SK-N-SH (cell line): Measurements from ENCODE around the gene SMC1A. TPM values are rescaled to one million over a fixed set of nuclear protein-coding genes. Genes with fewer than 3 reads are reported as not detected.

ENCODE experiments used
- CTCF ChIA-PET: fragments of 300-600, 350-600 bp; formaldehyde crosslinking; extraction: SDS; loops from one replicate; lab custom pipeline; 2021; lab: Yijun Ruan, JAX
- POLR2A ChIA-PET: fragments of 350-600 bp; sonication (Branson Sonifier 250); formaldehyde crosslinking; extraction: SDS; loops from one replicate; lab custom pipeline; 2020; ENCODE audit warnings: antibody characterized with exemption, inconsistent platforms; lab: Yijun Ruan, JAX
- DNase-seq: peaks from one replicate; pipeline ENCODE4 v3.0.0; 2012
- H2AFZ ChIP-seq: fragments of 200-600 bp; sonication (generic); 2 replicates; pipeline ENCODE4 v1.8.1; 2016; ENCODE audit warnings: antibody characterized with exemption, mild to moderate bottlenecking, low read depth
- H3F3A ChIP-seq: fragments of 200-600 bp; sonication (generic); replicated peaks from 2 replicates; pipeline ENCODE3; 2016; ENCODE audit warnings: antibody characterized with exemption, mild to moderate bottlenecking; ENCODE audit not compliant: insufficient read depth
- H3K27ac ChIP-seq, 2 experiments: fragments of 200-500 bp in 1 of 2; fragments of 200-600 bp in 1 of 2; sonication (Bioruptor generic) in 1 of 2; sonication (generic), shearing (Covaris generic) in 1 of 2; 2 replicates each; pipeline versions ENCODE4 v1.5.1 to v1.6.1; 2014 to 2016; ENCODE audit warnings: low read depth in 2 of 2, inconsistent platforms in 1 of 2, low read length in 1 of 2, mild to moderate bottlenecking in 1 of 2, mixed read lengths in 1 of 2
- H3K27me3 ChIP-seq: fragments of 200-600 bp; sonication (generic), shearing (Covaris generic); 2 replicates; pipeline ENCODE4 v1.6.1; 2016; ENCODE audit warnings: mixed run types; ENCODE audit not compliant: insufficient read depth
- H3K36me3 ChIP-seq, 2 experiments: fragments of 200-500 bp in 1 of 2; fragments of 200-600 bp in 1 of 2; sonication (Bioruptor generic) in 1 of 2; sonication (generic) in 1 of 2; replicated peaks in 1 of 2; 2 replicates each; pipeline versions ENCODE3 to v1.5.1; 2014 to 2016; ENCODE audit warnings: low read length in 1 of 2, mild to moderate bottlenecking in 1 of 2; ENCODE audit not compliant: insufficient read depth in 2 of 2, control insufficient read depth in 1 of 2
- H3K4me1 ChIP-seq, 2 experiments: fragments of 200-500 bp in 1 of 2; fragments of 200-600 bp in 1 of 2; sonication (Bioruptor generic) in 1 of 2; sonication (generic), shearing (Covaris generic) in 1 of 2; 2 replicates each; pipeline versions ENCODE4 v1.5.1 to v1.6.1; 2014 to 2016; ENCODE audit warnings: low read depth in 1 of 2, low read length in 1 of 2, mixed run types in 1 of 2; ENCODE audit not compliant: insufficient read depth in 2 of 2, control insufficient read depth in 1 of 2
- H3K4me2 ChIP-seq: fragments of 200-600 bp; sonication (generic), shearing (Covaris generic); 2 replicates; pipeline ENCODE4 v1.6.1; 2017; ENCODE audit warnings: mixed run types
- H3K4me3 ChIP-seq, 2 experiments: fragments of 200-500 bp in 1 of 2; fragments of 200-600 bp in 1 of 2; sonication (Bioruptor generic) in 1 of 2; sonication (generic), shearing (Covaris generic) in 1 of 2; 2 replicates each; pipeline versions ENCODE4 v1.5.1 to v1.8.1; 2014 to 2016; ENCODE audit warnings: low read depth in 2 of 2, inconsistent platforms in 1 of 2, low read length in 1 of 2, mild to moderate bottlenecking in 1 of 2, mixed read lengths in 1 of 2, moderate library complexity in 1 of 2
- H3K79me2 ChIP-seq: fragments of 200-600 bp; sonication (generic); 2 replicates; pipeline ENCODE4 v1.8.1; 2017; ENCODE audit warnings: mild to moderate bottlenecking; ENCODE audit not compliant: insufficient read depth
- H3K9ac ChIP-seq: fragments of 200-600 bp; sonication (generic); 2 replicates; pipeline ENCODE4 v1.6.1; 2017; ENCODE audit warnings: mixed run types
- H3K9me2 ChIP-seq: fragments of 200-600 bp; sonication (generic); 2 replicates; pipeline ENCODE4 v1.6.1; 2017; ENCODE audit warnings: mixed run types
- H3K9me3 ChIP-seq: fragments of 200-600 bp; sonication (generic); 2 replicates; pipeline ENCODE4 v1.6.1; 2017; ENCODE audit warnings: mixed run types, mild to moderate bottlenecking, moderate library complexity
- H4K20me1 ChIP-seq: fragments of 200-600 bp; sonication (generic); 2 replicates; pipeline ENCODE4 v1.6.1; 2017; ENCODE audit warnings: mild to moderate bottlenecking, mixed run types; ENCODE audit not compliant: insufficient read depth
- ELF1 ChIP-seq: IDR thresholded peaks from 2 replicates; pipeline ENCODE4 v1.4.0; 2012
- EP300 ChIP-seq, 2 experiments: IDR thresholded peaks; 2 replicates each; pipeline versions ENCODE4 v1.4.0 to v1.6.1; 2012; ENCODE audit warnings: borderline replicate concordance in 1 of 2, low read depth in 1 of 2, low read length in 1 of 2
- FOXJ3 ChIP-seq: sonication (generic); formaldehyde crosslinking; IDR thresholded peaks from 2 replicates; pipeline ENCODE4 v1.5.1; 2020; ENCODE audit warnings: mild to moderate bottlenecking, missing genetic modification reagents
- GABPA ChIP-seq: IDR thresholded peaks from 2 replicates; pipeline ENCODE4 v1.4.0; 2012; ENCODE audit warnings: low read depth, mild to moderate bottlenecking
- GATA2 ChIP-seq: sonication (generic); formaldehyde crosslinking; IDR thresholded peaks from 2 replicates; pipeline ENCODE4 v1.5.0; 2020; ENCODE audit warnings: mild to moderate bottlenecking, missing genetic modification reagents
- IRF3 ChIP-seq: fragments of 150-350 bp; IDR thresholded peaks from 2 replicates; pipeline ENCODE4 v1.6.1; 2016; ENCODE audit warnings: mild to moderate bottlenecking, low read depth, low read length
- NFIC ChIP-seq: IDR thresholded peaks from 2 replicates; pipeline ENCODE4 v1.4.0; 2012; ENCODE audit warnings: borderline replicate concordance
- PBX3 ChIP-seq: IDR thresholded peaks from 2 replicates; pipeline ENCODE4; 2012
- RCOR1 ChIP-seq: fragments of 150-350 bp; IDR thresholded peaks from 2 replicates; pipeline ENCODE4 v1.6.1; 2017; ENCODE audit warnings: antibody characterized with exemption, low read length
- REST ChIP-seq: IDR thresholded peaks from 2 replicates; pipeline ENCODE4 v1.6.1; 2012; ENCODE audit warnings: mild to moderate bottlenecking, low read depth, low read length, moderate library complexity
- SIN3A ChIP-seq: IDR thresholded peaks from 2 replicates; pipeline ENCODE4 v1.6.1; 2012; ENCODE audit warnings: low read depth, mild to moderate bottlenecking, low read length, moderate library complexity, borderline replicate concordance
- TAF1 ChIP-seq: IDR thresholded peaks from 2 replicates; pipeline ENCODE4 v1.6.1; 2012; ENCODE audit warnings: low read depth, mild to moderate bottlenecking, low read length, moderate library complexity, borderline replicate concordance
- TCF12 ChIP-seq: IDR thresholded peaks from 2 replicates; pipeline ENCODE4 v1.4.0; 2012
- TEAD4 ChIP-seq: IDR thresholded peaks from 2 replicates; pipeline ENCODE4 v1.4.0; 2012; ENCODE audit warnings: mild to moderate bottlenecking, borderline replicate concordance; ENCODE audit not compliant: insufficient read depth
- USF2 ChIP-seq: fragments of 150-350 bp; IDR thresholded peaks from 2 replicates; pipeline ENCODE4 v1.6.1; 2017; ENCODE audit warnings: antibody characterized with exemption, low read length, low read depth, borderline replicate concordance
- ZBTB33 ChIP-seq: IDR thresholded peaks from 2 replicates; pipeline ENCODE4 v1.4.0; 2012; ENCODE audit warnings: low read depth, borderline replicate concordance
- WGBS: methylation state at CpG from one replicate; pipeline ENCODE4 v1.1.6; 2017; ENCODE audit warnings: low lambda C conversion rate; 5-methylcytosine and 5-hydroxymethylcytosine counted together
- polyA plus RNA-seq, 3 experiments: library from polyadenylated mRNA; depleted of rRNA; stranded (reverse); fragments of >200 nt; gene quantifications; 2 replicates each; pipeline ENCODE4 v1.2.3, GENCODE V29; 2012

Gene SMC1A
- polyA plus RNA-seq, 1 of the 3 experiments (the other 2 are of a cell fraction) = 34.6 TPM

- Histone ChIP-seq H3K9me3 (no peaks in the 10 kb centered on the region), H3K9me2 (no peaks in the 10 kb centered on the region), H4K20me1 (no peaks in the 10 kb centered on the region), H3K9ac (no peak overlapping the region), H3K4me2 (no peak overlapping the region), H3K4me1 (no peaks in the 10 kb centered on the region), H3K27me3 (peaks cover 21% of the 10 kb centered on the region), H3K27ac (no peak overlapping the region), H3F3A (no peaks in the 10 kb centered on the region), H3K4me3 (no peak overlapping the region), H2AFZ (no peak overlapping the region), H3K79me2 (no peaks in the 10 kb centered on the region), H3K36me3 (no peaks in the 10 kb centered on the region)
- TF ChIP-seq NFIC (no peak), IRF3 (no peak), USF2 (no peak)
- POLR2A ChIA-PET = no interaction called here
- 70% methylated on average over 10 of the region's 10 CpGs for WGBS
- no peak for DNase-seq
- CTCF ChIA-PET = interaction anchor here (0.7 to 1.3 kb wide), 4 partner anchors 10 to 27 kb away, joined by 3 to 4 read pairs (median 4); no protein-coding TSS in a partner anchor
These were observed 85.4 kb downstream of the SMC1A start for GRCh38 chrX:53337101-53337500.

GRCh38 chrX:53333853-53334252, 88.6 kb downstream of the SMC1A start:
- no peak overlapping the region for H3K4me2 ChIP-seq
- 34% methylated on average over 3 of the region's 3 CpGs for WGBS
- no peak overlapping the region for H3K27ac ChIP-seq
- no peaks in the 10 kb centered on the region for H3K9me2 ChIP-seq
- DNase-seq = no peak
- no peak overlapping the region for H3K9ac ChIP-seq
- ChIA-PET CTCF (interaction anchor here (1.4 kb wide), 2 partner anchors 17 to 21 kb away, joined by 3 to 7 read pairs; no protein-coding TSS in a partner anchor), POLR2A (no interaction called here)
- no peaks in the 10 kb centered on the region for H3K4me1 ChIP-seq
- peaks cover 49% of the 10 kb centered on the region for H3K27me3 ChIP-seq
- H3K9me3 ChIP-seq = no peaks in the 10 kb centered on the region
- H3F3A ChIP-seq = no peaks in the 10 kb centered on the region
- no peaks in the 10 kb centered on the region for H4K20me1 ChIP-seq
- no peaks in the 10 kb centered on the region for H3K79me2 ChIP-seq
- H2AFZ ChIP-seq = no peak overlapping the region
- H3K36me3 ChIP-seq = no peaks in the 10 kb centered on the region
- no peak overlapping the region for H3K4me3 ChIP-seq
- TF ChIP-seq GABPA = no peak
- no peak for TF ChIP-seq GATA2 (CRISPR knock-in tag)
- TF ChIP-seq IRF3 = no peak
- no peak for TF ChIP-seq REST
- TF ChIP-seq FOXJ3 (CRISPR knock-in tag) = no peak
- no peak for TF ChIP-seq PBX3
- no peak for TF ChIP-seq USF2
- no peak for TF ChIP-seq SIN3A
- TF ChIP-seq RCOR1 = no peak
- no peak for TF ChIP-seq TEAD4
- TF ChIP-seq ELF1 = no peak
- no peak for TF ChIP-seq ZBTB33
- no peak for TF ChIP-seq TAF1
- no peak for TF ChIP-seq TCF12
- no peak for TF ChIP-seq EP300 (IDR thresholded peaks at IDR 0.05; ENCODE audit: borderline replicate concordance in 1 of 2, low read depth in 1 of 2, low read length in 1 of 2)
